HepG2 (cell line): Measurements from ENCODE around the gene NDUFS2.

ENCODE experiments used
- CTCF ChIP-seq: sonication (generic); formaldehyde crosslinking; IDR thresholded peaks from 2 replicates; pipeline ENCODE4 v1.5.0; 2020; ENCODE audit warnings: mild to moderate bottlenecking, missing genetic modification reagents, moderate library complexity
- FOXJ3 ChIP-seq: sonication (generic); formaldehyde crosslinking; IDR thresholded peaks from 2 replicates; pipeline ENCODE4 v1.4.0; 2020; ENCODE audit warnings: missing genetic modification reagents, mild to moderate bottlenecking, borderline replicate concordance
- GTF3A ChIP-seq: sonication (generic); formaldehyde crosslinking; conservative IDR thresholded peaks from 2 replicates; pipeline ENCODE4 v1.4.0; 2020; ENCODE audit warnings: mild to moderate bottlenecking, missing genetic modification reagents
- JUN ChIP-seq: sonication (generic); formaldehyde crosslinking; IDR thresholded peaks from 2 replicates; pipeline ENCODE4 v1.4.0; 2020; ENCODE audit warnings: mild to moderate bottlenecking, missing genetic modification reagents
- MED1 ChIP-seq: sonication (generic); formaldehyde crosslinking; IDR thresholded peaks from 2 replicates; pipeline ENCODE4 v1.4.0; 2020; ENCODE audit warnings: missing genetic modification reagents
- NR2C2 ChIP-seq: sonication (generic); formaldehyde crosslinking; IDR thresholded peaks from 2 replicates; pipeline ENCODE4 v1.4.0; 2020; ENCODE audit warnings: missing genetic modification reagents, mild to moderate bottlenecking, moderate library complexity, borderline replicate concordance
- NR2F2 ChIP-seq: IDR thresholded peaks from 2 replicates; pipeline ENCODE4 v1.6.1; 2012; ENCODE audit warnings: low read depth, inconsistent platforms, borderline replicate concordance
- POLR2A ChIP-seq, 2 experiments: IDR thresholded peaks; 2 replicates each; pipeline ENCODE4 v1.6.1; 2011; ENCODE audit warnings: low read depth in 2 of 2, low read length in 2 of 2, mild to moderate bottlenecking in 1 of 2, moderate library complexity in 1 of 2; ENCODE audit not compliant: insufficient read depth in 1 of 2
- TP53 ChIP-seq: sonication (generic); formaldehyde crosslinking; conservative IDR thresholded peaks from 2 replicates; pipeline ENCODE4 v1.4.0; 2020; ENCODE audit warnings: missing genetic modification reagents
- TF ChIP-seq, protein P1 (sequence below), 2 experiments: IDR thresholded peaks; 2 replicates each; pipeline ENCODE4 v1.6.1; 2011 to 2012; ENCODE audit warnings: low read length in 2 of 2, borderline replicate concordance in 1 of 2, low read depth in 1 of 2, mild to moderate bottlenecking in 1 of 2, moderate library complexity in 1 of 2

- TF ChIP-seq GTF3A (CRISPR knock-in tag), result no peak
- TF ChIP-seq JUN (CRISPR knock-in tag), result no peak
- no peak for TF ChIP-seq FOXJ3 (CRISPR knock-in tag)
- no peak for TF ChIP-seq CTCF
- TF ChIP-seq TP53 (CRISPR knock-in tag), result no peak
- TF ChIP-seq, protein P1, sequence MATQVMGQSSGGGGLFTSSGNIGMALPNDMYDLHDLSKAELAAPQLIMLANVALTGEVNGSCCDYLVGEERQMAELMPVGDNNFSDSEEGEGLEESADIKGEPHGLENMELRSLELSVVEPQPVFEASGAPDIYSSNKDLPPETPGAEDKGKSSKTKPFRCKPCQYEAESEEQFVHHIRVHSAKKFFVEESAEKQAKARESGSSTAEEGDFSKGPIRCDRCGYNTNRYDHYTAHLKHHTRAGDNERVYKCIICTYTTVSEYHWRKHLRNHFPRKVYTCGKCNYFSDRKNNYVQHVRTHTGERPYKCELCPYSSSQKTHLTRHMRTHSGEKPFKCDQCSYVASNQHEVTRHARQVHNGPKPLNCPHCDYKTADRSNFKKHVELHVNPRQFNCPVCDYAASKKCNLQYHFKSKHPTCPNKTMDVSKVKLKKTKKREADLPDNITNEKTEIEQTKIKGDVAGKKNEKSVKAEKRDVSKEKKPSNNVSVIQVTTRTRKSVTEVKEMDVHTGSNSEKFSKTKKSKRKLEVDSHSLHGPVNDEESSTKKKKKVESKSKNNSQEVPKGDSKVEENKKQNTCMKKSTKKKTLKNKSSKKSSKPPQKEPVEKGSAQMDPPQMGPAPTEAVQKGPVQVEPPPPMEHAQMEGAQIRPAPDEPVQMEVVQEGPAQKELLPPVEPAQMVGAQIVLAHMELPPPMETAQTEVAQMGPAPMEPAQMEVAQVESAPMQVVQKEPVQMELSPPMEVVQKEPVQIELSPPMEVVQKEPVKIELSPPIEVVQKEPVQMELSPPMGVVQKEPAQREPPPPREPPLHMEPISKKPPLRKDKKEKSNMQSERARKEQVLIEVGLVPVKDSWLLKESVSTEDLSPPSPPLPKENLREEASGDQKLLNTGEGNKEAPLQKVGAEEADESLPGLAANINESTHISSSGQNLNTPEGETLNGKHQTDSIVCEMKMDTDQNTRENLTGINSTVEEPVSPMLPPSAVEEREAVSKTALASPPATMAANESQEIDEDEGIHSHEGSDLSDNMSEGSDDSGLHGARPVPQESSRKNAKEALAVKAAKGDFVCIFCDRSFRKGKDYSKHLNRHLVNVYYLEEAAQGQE (IDR thresholded peaks at IDR 0.05; ENCODE audit: borderline replicate concordance in 1 of 2, low read depth in 1 of 2, low read length in 2 of 2), result no peak
- TF ChIP-seq MED1 (CRISPR knock-in tag), result no peak
- TF ChIP-seq NR2F2, result no peak
- TF ChIP-seq POLR2A (IDR thresholded peaks at IDR 0.05; ENCODE audit: insufficient read depth in 1 of 2, low read depth in 2 of 2, low read length in 2 of 2), result no peak
- no peak for TF ChIP-seq NR2C2 (CRISPR knock-in tag)
These were observed 38.4 kb upstream of the NDUFS2 start for GRCh38 chr1:161163793-161164192.
